ENCODE measurements around the gene ATP6V0D1. TPM values are rescaled to one million over a fixed set of nuclear protein-coding genes. Genes with fewer than 3 reads are reported as not detected.
"Not testable (repeated sequence)": the region's sequence is repeated elsewhere in the genome, so short reads cannot be mapped to it uniquely, and the experiment has no call there.

ATP6V0D1 gene
- total RNA-seq, 2 experiments from 2014 or later, result 42.1 to 58.3 TPM

- ATAC-seq (no peak), DNase-seq (no peak)
- Mint-ChIP-seq H3K27ac (no peak overlapping the region), H3K4me1 (no peaks in the 10 kb centered on the region), H3K27me3 (peaks cover 54% of the 10 kb centered on the region), H3K4me3 (no peak overlapping the region), H3K36me3 (no peaks in the 10 kb centered on the region), H3K9me3 (ENCODE audit: low read depth) (no peaks in the 10 kb centered on the region)
- CTCF ChIA-PET, result interaction anchor here (0.5 to 6.6 kb wide), 4 partner anchors 11 to 165 kb away, joined by 3 to 139 read pairs (median 38); no protein-coding TSS in a partner anchor
Measured at GRCh38 chr16:67423611-67424260, 57.2 kb downstream of the ATP6V0D1 start.

DNA sequence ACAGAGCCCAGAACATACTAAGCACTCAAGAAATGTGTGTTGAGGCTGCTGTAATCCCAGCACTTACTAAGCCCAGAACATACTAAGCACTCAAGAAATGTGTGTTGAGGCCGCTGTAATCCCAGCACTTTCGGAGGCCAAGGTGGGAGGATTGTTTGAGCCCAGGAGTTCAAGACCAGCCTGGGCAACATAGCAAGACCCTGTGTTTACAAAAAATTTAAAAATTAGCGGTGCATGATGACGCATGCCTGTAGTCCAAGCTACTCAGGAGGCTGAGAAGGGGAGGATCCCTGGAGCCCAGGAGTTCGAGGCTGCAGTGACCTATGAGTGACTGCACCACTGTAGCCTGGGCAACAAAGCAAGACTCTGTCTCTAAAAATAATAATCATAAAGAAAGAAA, 57.9 kb downstream of the ATP6V0D1 start:
- Mint-ChIP-seq H3K4me3 (no peak overlapping the region), H3K27me3 (peaks cover 51% of the 10 kb centered on the region), H3K36me3 (no peaks in the 10 kb centered on the region), H3K4me1 (no peaks in the 10 kb centered on the region), H3K9me3 (ENCODE audit: low read depth) (no peaks in the 10 kb centered on the region), H3K27ac (no peak overlapping the region)
- DNase-seq, result no peak
- CTCF ChIA-PET, result interaction anchor here (0.5 to 6.6 kb wide), 3 partner anchors 23 to 164 kb away, joined by 3 to 139 read pairs (median 3); no protein-coding TSS in a partner anchor
- no peak for ATAC-seq

DNA sequence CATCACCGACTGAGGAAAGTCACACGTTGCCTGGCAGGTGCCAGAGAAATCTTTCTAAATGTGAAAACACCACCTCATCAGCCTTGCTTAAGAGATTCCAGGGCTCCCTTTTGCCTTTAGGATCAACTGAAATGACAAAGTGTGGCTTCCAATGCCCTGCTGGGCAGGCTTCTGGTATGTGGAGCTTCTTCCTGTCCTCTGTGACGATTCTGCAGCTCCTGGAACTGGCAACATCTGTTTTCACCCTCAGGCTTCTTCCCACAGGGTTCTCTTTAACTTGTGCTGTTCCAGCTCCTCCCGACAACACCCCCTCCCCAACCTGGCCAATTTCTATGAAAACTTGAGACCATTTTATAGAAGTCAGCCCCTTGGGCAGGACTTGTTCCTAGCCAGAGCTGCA, 59.9 kb downstream of the ATP6V0D1 start:
- Mint-ChIP-seq H3K36me3 (no peaks in the 10 kb centered on the region), H3K4me3 (no peak overlapping the region), H3K27ac (no peak overlapping the region), H3K4me1 (peaks cover 5% of the 10 kb centered on the region), H3K9me3 (ENCODE audit: low read depth) (no peaks in the 10 kb centered on the region), H3K27me3 (peaks cover 52% of the 10 kb centered on the region)
- ATAC-seq (no peak), DNase-seq (no peak)
- CTCF ChIA-PET, result interaction anchor here (0.6 to 1.4 kb wide), 3 partner anchors 11 to 129 kb away, joined by 3 read pairs; no protein-coding TSS in a partner anchor

DNA sequence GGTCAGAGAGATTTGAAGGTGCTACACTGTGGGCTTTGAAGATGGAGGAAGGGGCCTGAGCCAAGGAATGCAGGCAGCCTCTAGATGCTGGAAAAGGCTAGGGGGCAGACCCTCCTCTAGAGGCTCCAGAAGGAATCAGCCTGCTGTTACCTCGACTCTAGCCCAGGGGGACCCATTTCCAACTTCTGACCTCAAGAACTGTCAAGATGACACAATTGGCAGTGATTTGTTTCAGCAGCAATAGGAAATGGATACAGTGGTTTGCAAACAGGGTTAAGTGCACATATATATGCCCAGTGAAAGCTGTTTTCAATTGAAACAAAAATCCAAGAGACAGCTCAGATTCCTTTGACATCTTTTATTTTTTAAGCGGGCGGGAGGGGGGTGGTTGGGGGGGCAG, 61.0 kb downstream of the ATP6V0D1 start:
- Mint-ChIP-seq H3K27me3 (peaks cover 48% of the 10 kb centered on the region), H3K4me1 (peaks cover 9% of the 10 kb centered on the region), H3K9me3 (ENCODE audit: low read depth) (no peaks in the 10 kb centered on the region), H3K27ac (no peak overlapping the region), H3K4me3 (no peak overlapping the region), H3K36me3 (no peaks in the 10 kb centered on the region)
- ATAC-seq (no peak), DNase-seq (no peak)
- CTCF ChIA-PET, result interaction anchor here (0.7 kb wide), 1 partner anchor 8 kb away, joined by 3 read pairs; no protein-coding TSS in a partner anchor

DNA sequence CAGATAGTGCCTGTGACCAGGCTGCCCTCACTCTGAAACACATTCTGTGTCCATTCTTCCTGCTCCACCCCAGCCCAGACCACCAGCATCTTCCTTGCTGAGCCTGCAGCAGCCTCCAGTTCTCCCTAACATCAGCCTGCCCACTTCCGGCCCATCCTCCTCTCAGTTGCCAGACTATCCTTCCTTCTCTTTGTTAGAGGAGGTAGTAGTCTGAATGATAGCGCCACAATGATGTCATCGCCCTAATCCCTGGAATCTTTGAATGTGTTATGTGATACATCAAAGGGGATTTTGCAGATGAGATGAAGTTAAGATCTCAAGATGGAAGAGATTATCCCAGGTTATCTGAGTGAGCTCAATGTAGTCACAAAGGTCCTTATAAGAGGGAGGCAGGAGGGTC, 61.5 kb downstream of the ATP6V0D1 start:
- no peak for DNase-seq
- no peak for ATAC-seq
- no peaks in the 10 kb centered on the region for H3K9me3 Mint-ChIP-seq (ENCODE audit: low read depth)
- H3K36me3 Mint-ChIP-seq, result no peaks in the 10 kb centered on the region
- H3K4me1 Mint-ChIP-seq, result peaks cover 9% of the 10 kb centered on the region
- H3K27me3 Mint-ChIP-seq, result peaks cover 47% of the 10 kb centered on the region
- CTCF ChIA-PET, result interaction anchor here (0.7 kb wide), 1 partner anchor 9 kb away, joined by 3 read pairs; no protein-coding TSS in a partner anchor
- no peak overlapping the region for H3K4me3 Mint-ChIP-seq
- no peak overlapping the region for H3K27ac Mint-ChIP-seq

- Mint-ChIP-seq H3K4me1 (peaks cover 14% of the 10 kb centered on the region), H3K36me3 (no peaks in the 10 kb centered on the region), H3K27ac (no peak overlapping the region), H3K27me3 (peaks cover 35% of the 10 kb centered on the region), H3K9me3 (ENCODE audit: low read depth) (no peaks in the 10 kb centered on the region), H3K4me3 (peak overlapping the region; percentile 5)
- CTCF ChIA-PET, result interaction anchor here (1.0 to 2.7 kb wide), 8 partner anchors 9 to 157 kb away, joined by 3 to 18 read pairs (median 5); partner anchors contain the start of gene TPPP3
- no peak for DNase-seq
- no peak for ATAC-seq
Measured at GRCh38 chr16:67417333-67418061, 63.5 kb downstream of the ATP6V0D1 start.

DNA sequence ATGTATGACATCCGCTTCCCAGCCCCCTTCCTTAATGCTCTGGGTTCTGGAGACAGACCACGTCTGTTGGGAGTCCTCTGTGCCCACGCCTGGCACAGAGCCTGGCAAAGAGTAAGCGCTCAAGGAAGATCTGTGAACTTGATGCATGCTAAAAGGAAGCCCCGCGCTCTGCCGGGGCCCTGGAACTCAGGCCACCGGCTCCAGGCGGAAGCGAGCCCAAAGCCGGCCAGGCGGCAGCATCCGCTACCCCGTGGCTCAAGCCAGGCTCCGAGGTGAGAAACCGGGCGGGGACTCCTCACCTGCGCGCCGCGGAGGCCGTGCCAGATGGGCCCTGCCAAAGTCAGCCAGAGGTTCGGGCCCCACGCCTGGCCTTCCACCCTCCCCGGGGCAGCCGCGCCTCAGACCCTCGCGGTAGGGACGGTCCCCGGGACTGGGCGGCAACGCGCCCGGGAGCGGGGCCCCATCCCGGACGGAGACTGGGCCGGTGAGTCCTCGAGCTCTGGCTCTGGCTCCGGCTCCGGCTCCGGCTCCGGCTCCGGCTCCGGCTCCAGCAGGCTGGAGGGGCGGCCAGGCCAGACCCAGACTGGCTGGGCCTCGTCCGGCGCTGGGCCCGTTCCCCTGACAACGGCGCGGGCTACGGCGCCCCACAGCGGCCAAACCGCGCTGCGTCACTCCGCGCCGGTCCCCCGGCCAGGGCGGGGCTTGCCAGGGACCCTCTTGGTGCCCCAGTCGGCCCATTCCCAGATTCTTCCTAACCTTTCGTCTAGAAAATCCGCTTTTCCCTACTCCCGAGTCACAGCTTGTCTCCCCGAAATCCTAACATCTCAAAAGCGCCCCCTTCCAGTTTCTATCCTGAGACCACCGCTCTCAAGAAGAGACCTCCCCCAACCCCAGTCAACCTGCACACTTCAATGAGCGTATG, 64.8 kb downstream of the ATP6V0D1 start, which contains the start of gene ZDHHC1:
Gene ZDHHC1, minus strand, starts transcription at position 606 of the 922 bp plus-strand sequence. CDS start 8,702 bp downstream, outside the sequence.
- CTCF ChIA-PET, result interaction anchor here (0.6 to 2.7 kb wide), 14 partner anchors 10 to 156 kb away, joined by 3 to 18 read pairs (median 4); partner anchors contain the start of gene TPPP3
- peak within 1 kb of the TSS; percentile 57 for H3K4me3 Mint-ChIP-seq
- ATAC-seq, result peak; percentile 91
- no peaks in the 10 kb centered on the region for H3K36me3 Mint-ChIP-seq
- H3K27me3 Mint-ChIP-seq, result peaks cover 36% of the 10 kb centered on the region
- H3K4me1 Mint-ChIP-seq, result peaks cover 14% of the 10 kb centered on the region
- H3K27ac Mint-ChIP-seq, result no peak within 1 kb of the TSS
- peak; percentile 60 for DNase-seq
- H3K9me3 Mint-ChIP-seq (ENCODE audit: low read depth), result no peaks in the 10 kb centered on the region

- DNase-seq; H3K36me3 Mint-ChIP-seq; H3K9me3 Mint-ChIP-seq (ENCODE audit: low read depth); H3K27ac Mint-ChIP-seq; ATAC-seq: not testable (repeated sequence)
- CTCF ChIA-PET, result interaction anchor here (1.0 to 2.2 kb wide), 4 partner anchors 11 to 167 kb away, joined by 3 to 5 read pairs (median 4); partner anchors contain the start of gene SLC9A5
- H3K4me1 Mint-ChIP-seq, result peaks cover 14% of the 10 kb centered on the region
- H3K4me3 Mint-ChIP-seq, result peak overlapping the region; percentile 50
- H3K27me3 Mint-ChIP-seq, result peaks cover 36% of the 10 kb centered on the region
Measured at GRCh38 chr16:67415421-67415820, 65.5 kb downstream of the ATP6V0D1 start.

DNA sequence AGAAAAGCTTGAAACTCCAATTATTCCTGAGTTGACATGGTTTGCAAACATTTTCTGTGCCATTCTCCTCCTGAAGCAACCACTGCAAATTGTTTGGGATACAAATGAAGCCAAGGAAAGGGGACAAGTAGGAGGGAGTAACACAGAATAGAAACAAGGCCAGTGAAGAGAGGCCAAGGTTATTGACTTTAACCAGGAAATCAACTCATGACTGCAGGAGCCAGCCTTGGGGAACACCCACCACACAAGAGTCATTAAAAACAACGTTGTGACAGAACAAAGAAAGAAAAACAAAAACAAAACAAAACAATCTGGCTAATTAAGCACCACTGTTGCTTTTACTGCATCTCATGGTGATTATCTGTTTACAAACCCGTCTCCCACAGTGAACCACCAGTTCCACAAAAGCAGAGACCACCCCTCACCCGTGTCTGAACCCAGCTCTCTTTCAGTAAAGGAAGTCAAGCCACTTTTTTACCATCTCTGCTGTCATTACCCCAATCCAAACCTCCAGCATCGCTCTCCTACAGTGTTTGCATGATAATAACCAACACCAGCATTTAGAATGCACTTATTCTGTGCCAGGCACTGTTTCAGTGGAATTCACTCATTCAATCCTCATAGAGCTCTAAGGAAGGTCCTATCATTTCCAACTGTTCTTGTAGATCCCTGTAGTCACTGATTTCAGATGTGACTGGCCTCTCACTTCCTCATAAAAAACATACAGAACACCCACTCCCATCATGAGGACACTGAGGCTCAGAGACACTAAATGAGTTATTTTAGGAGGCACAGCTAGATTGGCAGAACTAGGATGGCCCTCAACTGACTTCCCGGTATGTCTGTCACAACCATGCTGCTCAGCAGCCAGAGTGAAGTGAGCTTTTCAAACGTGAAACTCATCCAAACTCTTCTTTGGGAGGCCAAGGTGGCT, 66.7 kb downstream of the ATP6V0D1 start:
- ATAC-seq (no peak), DNase-seq (no peak)
- Mint-ChIP-seq H3K4me3 (no peak overlapping the region), H3K27me3 (peaks cover 31% of the 10 kb centered on the region), H3K9me3 (ENCODE audit: low read depth) (no peaks in the 10 kb centered on the region), H3K4me1 (peaks cover 14% of the 10 kb centered on the region), H3K27ac (no peak overlapping the region), H3K36me3 (no peaks in the 10 kb centered on the region)
- CTCF ChIA-PET, result interaction anchor here (1.0 to 2.2 kb wide), 9 partner anchors 12 to 259 kb away, joined by 3 to 7 read pairs (median 4); partner anchors contain the start of gene SLC9A5

GRCh38 chr16:67412294-67412693, 68.7 kb downstream of the ATP6V0D1 start:
- ATAC-seq (no peak), DNase-seq (no peak)
- no peaks in the 10 kb centered on the region for H3K9me3 Mint-ChIP-seq (ENCODE audit: low read depth)
- CTCF ChIA-PET, result interaction anchor here (0.7 to 1.9 kb wide), 6 partner anchors 13 to 162 kb away, joined by 3 to 7 read pairs (median 4); no protein-coding TSS in a partner anchor
- H3K27ac Mint-ChIP-seq, result no peak overlapping the region
- H3K36me3 Mint-ChIP-seq, result no peaks in the 10 kb centered on the region
- no peak overlapping the region for H3K4me3 Mint-ChIP-seq
- H3K27me3 Mint-ChIP-seq, result peaks cover 23% of the 10 kb centered on the region
- peaks cover 14% of the 10 kb centered on the region for H3K4me1 Mint-ChIP-seq

- H3K9me3 Mint-ChIP-seq (ENCODE audit: low read depth), result no peaks in the 10 kb centered on the region
- CTCF ChIA-PET, result interaction anchor here (1.4 to 1.6 kb wide), 2 partner anchors 12 to 103 kb away, joined by 3 to 6 read pairs; no protein-coding TSS in a partner anchor
- ATAC-seq, result no peak
- peaks cover 15% of the 10 kb centered on the region for H3K27me3 Mint-ChIP-seq
- no peak for DNase-seq
- H3K27ac Mint-ChIP-seq, result no peak overlapping the region
- H3K36me3 Mint-ChIP-seq, result no peaks in the 10 kb centered on the region
- no peak overlapping the region for H3K4me3 Mint-ChIP-seq
- H3K4me1 Mint-ChIP-seq, result peaks cover 9% of the 10 kb centered on the region
Measured at GRCh38 chr16:67411339-67411738, 69.6 kb downstream of the ATP6V0D1 start.

- no peaks in the 10 kb centered on the region for H3K36me3 Mint-ChIP-seq
- no peaks in the 10 kb centered on the region for H3K9me3 Mint-ChIP-seq (ENCODE audit: low read depth)
Measured at GRCh38 chr16:67409631-67410030, 71.3 kb downstream of the ATP6V0D1 start.

More at GRCh38 chr16:67409631-67410030, 71.3 kb downstream of the ATP6V0D1 start:
- ATAC-seq (no peak), DNase-seq (no peak)
- peaks cover 8% of the 10 kb centered on the region for H3K27me3 Mint-ChIP-seq
- H3K27ac Mint-ChIP-seq, result no peak overlapping the region
- H3K4me3 Mint-ChIP-seq, result no peak overlapping the region
- peaks cover 5% of the 10 kb centered on the region for H3K4me1 Mint-ChIP-seq
- CTCF ChIA-PET, result interaction anchor here (1.6 kb wide), 1 partner anchor 10 kb away, joined by 6 read pairs; no protein-coding TSS in a partner anchor

Data from activated CD8-positive, alpha-beta memory T cell treated with anti-CD3 and anti-CD28 coated beads, Interleukin-2, amount 10 ng/mL, durations not matched to agents 7 days and 5 days (primary cell).